Measurements from ENCODE around the gene ARPC5L. TPM values are rescaled to one million over a fixed set of nuclear protein-coding genes. Genes with fewer than 3 reads are reported as not detected.
A peak's percentile ranks its signal among the peaks of the same experiment; 100 is the strongest.

The ARPC5L gene
- total and polyA plus RNA-seq, 2 experiments from 2014 or later = 35.9 to 87.3 TPM

- Mint-ChIP-seq H3K9me3 (no peaks in the 10 kb centered on the region; the same call in 2 of the 3 replicates), H3K4me1 (peaks cover 26% of the 10 kb centered on the region), H3K4me3 (no peak overlapping the region), H3K27ac (peak overlapping the region; percentile 30; the same call in 1 of the 2 replicates), H3K27me3 (ENCODE audit: insufficient read depth, low read depth, poor library complexity) (peaks cover 12% of the 10 kb centered on the region), H3K36me3 (ENCODE audit: low read depth) (no peaks in the 10 kb centered on the region; the same call in 2 of the 3 replicates)
- no peaks in the 10 kb centered on the region for H3K79me2 ChIP-seq (replicated peaks; ENCODE audit: insufficient read depth)
- no peaks in the 10 kb centered on the region for H3K36me3 ChIP-seq (ENCODE audit: insufficient read depth)
- peaks cover 2% of the 10 kb centered on the region; the same call in 1 of the 2 replicates for H3K4me1 ChIP-seq (ENCODE audit: insufficient read depth)
- no peak overlapping the region for H3K4me3 ChIP-seq
- DNase-seq (ENCODE audit: low spot score) (no peak), ATAC-seq (no peak)
- TF ChIP-seq ZNF331 (CRISPR knock-in tag; IDR thresholded peaks at IDR 0.05; ENCODE audit: low read depth) (no peak), STAT1 (IDR thresholded peaks at IDR 0.05; ENCODE audit: unreplicated experiment) (no peak), REST (IDR thresholded peaks at IDR 0.05; ENCODE audit: unreplicated experiment) (no peak), ZNF462 (CRISPR knock-in tag; IDR thresholded peaks at IDR 0.05) (no peak), NANOG (IDR thresholded peaks at IDR 0.05; ENCODE audit: borderline replicate concordance) (no peak), CTCF (conservative IDR thresholded peaks at IDR 0.05; ENCODE audit: low read depth in 2 of 2) (peak in 1 of 2 experiments; percentile 35; a peak in 2 of 4 replicates)
- TF ChIP-seq, protein P1, sequence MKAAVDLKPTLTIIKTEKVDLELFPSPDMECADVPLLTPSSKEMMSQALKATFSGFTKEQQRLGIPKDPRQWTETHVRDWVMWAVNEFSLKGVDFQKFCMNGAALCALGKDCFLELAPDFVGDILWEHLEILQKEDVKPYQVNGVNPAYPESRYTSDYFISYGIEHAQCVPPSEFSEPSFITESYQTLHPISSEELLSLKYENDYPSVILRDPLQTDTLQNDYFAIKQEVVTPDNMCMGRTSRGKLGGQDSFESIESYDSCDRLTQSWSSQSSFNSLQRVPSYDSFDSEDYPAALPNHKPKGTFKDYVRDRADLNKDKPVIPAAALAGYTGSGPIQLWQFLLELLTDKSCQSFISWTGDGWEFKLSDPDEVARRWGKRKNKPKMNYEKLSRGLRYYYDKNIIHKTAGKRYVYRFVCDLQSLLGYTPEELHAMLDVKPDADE (IDR thresholded peaks at IDR 0.05) = no peak
- 0 out of 2 replicates have a peak, but pooled peaks cover 9% of the 10 kb centered on the region for H3F3A ChIP-seq (replicated peaks; ENCODE audit: low read depth)
- H3K27me3 ChIP-seq (ENCODE audit: insufficient read depth) = no peaks in the 10 kb centered on the region
- no peak overlapping the region for H2AFZ ChIP-seq
- H4K20me1 ChIP-seq (replicated peaks; ENCODE audit: insufficient read depth) = 0 out of 2 replicates have a peak, but pooled peaks cover 3% of the 10 kb centered on the region
- no peak overlapping the region for H3K4me2 ChIP-seq
- H3K27ac ChIP-seq (ENCODE audit: low read depth) = peak overlapping the region; percentile 63; the same call in 1 of the 2 replicates
- H3K9me2 ChIP-seq (ENCODE audit: insufficient read depth) = no peaks in the 10 kb centered on the region
Observed at GRCh38 chr9:124886866-124887492, 25.0 kb downstream of the ARPC5L start.

All from GM23338 (cell line).